Measurements from ENCODE around the gene TOP3B. TPM values are rescaled to one million over a fixed set of nuclear protein-coding genes. Genes with fewer than 3 reads are reported as not detected.

TOP3B gene
- total RNA-seq, 3 donors from 2014 or later, result 30.4 to 40.0 (median 38.3) TPM

- Histone ChIP-seq H3K36me3 (ENCODE audit: low read depth) (no peaks in the 10 kb centered on the region), H3K9me3 (no peaks in the 10 kb centered on the region), H3K4me1 (ENCODE audit: low read depth) (peaks cover 6% of the 10 kb centered on the region), H3K4me3 (no peak overlapping the region)
- peak in 2 of 3 donors; percentile 29 to 48 for DNase-seq
- ATAC-seq, result peak; percentile 57
- TF ChIP-seq, protein P1, sequence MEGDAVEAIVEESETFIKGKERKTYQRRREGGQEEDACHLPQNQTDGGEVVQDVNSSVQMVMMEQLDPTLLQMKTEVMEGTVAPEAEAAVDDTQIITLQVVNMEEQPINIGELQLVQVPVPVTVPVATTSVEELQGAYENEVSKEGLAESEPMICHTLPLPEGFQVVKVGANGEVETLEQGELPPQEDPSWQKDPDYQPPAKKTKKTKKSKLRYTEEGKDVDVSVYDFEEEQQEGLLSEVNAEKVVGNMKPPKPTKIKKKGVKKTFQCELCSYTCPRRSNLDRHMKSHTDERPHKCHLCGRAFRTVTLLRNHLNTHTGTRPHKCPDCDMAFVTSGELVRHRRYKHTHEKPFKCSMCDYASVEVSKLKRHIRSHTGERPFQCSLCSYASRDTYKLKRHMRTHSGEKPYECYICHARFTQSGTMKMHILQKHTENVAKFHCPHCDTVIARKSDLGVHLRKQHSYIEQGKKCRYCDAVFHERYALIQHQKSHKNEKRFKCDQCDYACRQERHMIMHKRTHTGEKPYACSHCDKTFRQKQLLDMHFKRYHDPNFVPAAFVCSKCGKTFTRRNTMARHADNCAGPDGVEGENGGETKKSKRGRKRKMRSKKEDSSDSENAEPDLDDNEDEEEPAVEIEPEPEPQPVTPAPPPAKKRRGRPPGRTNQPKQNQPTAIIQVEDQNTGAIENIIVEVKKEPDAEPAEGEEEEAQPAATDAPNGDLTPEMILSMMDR (IDR thresholded peaks at IDR 0.05), result no peak
- intact Hi-C loops (cut with DNase I, micrococcal nuclease), result no loop called here
These were observed 23.1 kb downstream of the TOP3B start for GRCh38 chr22:21959274-21960074.

GRCh38 chr22:21958360-21959273 is 24.0 kb downstream of the TOP3B start:
- TF ChIP-seq, protein P1 (IDR thresholded peaks at IDR 0.05), result no peak
- Histone ChIP-seq H3K9me3 (no peaks in the 10 kb centered on the region), H3K36me3 (ENCODE audit: low read depth) (no peaks in the 10 kb centered on the region), H3K4me3 (no peak overlapping the region), H3K4me1 (ENCODE audit: low read depth) (peaks cover 6% of the 10 kb centered on the region)
- ATAC-seq (no peak), DNase-seq (no peak)
- intact Hi-C loops (cut with DNase I, micrococcal nuclease), result no loop called here

DNA sequence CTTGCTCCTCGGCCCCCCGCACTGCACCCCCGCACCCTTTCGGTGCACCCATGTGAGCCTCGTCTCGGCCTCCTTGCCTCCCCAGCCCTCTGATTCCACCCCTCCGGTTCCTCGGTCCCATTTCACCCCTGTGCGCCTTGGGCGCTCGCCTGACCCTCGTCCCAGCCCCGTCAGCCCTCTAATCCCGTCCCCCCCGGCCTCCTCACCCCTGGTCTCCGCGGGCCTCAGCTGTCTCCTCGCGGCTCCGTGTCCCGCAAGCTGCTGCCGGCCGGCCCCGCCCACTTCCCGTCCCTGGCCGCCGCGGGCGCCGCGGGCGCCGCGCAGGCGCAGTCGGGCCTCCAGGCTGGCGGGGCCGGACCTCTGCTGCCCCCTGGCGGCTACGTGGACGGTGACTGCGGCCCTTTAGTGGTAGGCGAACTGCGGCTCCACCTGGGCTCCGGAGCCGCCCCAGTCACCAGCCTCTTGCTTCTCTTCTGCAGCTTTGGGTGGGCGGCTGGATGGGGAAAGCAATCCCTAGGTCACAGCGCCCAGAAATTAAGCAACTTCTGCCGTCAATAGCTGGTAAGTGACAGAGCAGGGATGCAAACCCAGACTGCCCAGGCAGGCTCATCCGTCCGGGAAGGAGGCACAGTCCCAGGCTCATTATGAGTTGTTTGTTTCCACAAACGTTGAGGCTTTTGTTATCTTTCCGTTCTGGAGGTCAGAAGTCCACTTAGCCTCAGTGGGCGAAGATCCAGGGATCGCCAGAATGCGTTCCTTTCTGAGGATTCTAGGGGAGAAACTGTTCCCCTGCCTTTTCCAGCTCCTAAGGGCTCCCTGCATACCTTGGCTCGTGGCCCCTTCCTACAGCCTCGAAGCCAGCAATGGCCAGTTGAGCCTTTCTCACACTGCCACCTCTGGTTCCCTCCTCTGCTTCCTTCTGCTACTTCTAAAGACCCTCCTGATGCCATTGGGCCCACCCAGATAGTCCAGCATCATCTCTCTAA is 29.7 kb downstream of the TOP3B start, which contains the start of gene PPM1F:
TSS of gene PPM1F (minus strand) at position 263 of the 986 bp plus-strand sequence. CDS start 6,800 bp downstream, outside the sequence.
- no peaks in the 10 kb centered on the region for H3K9me3 ChIP-seq
- ATAC-seq (peak; percentile 98), DNase-seq (peak; percentile 89 to 94 (median 91))
- TF ChIP-seq, protein P1 (IDR thresholded peaks at IDR 0.05), result peak; percentile 88
- peaks cover 8% of the 10 kb centered on the region for H3K4me1 ChIP-seq (ENCODE audit: low read depth)
- intact Hi-C loops (cut with DNase I, micrococcal nuclease), result loop anchor here in 1 of 2 donors (5.0 kb wide), 1 partner anchor 241 kb away; no protein-coding TSS in a partner anchor
- H3K36me3 ChIP-seq (ENCODE audit: low read depth), result no peaks in the 10 kb centered on the region
- peak within 1 kb of the TSS; percentile 19 for H3K4me3 ChIP-seq

DNA sequence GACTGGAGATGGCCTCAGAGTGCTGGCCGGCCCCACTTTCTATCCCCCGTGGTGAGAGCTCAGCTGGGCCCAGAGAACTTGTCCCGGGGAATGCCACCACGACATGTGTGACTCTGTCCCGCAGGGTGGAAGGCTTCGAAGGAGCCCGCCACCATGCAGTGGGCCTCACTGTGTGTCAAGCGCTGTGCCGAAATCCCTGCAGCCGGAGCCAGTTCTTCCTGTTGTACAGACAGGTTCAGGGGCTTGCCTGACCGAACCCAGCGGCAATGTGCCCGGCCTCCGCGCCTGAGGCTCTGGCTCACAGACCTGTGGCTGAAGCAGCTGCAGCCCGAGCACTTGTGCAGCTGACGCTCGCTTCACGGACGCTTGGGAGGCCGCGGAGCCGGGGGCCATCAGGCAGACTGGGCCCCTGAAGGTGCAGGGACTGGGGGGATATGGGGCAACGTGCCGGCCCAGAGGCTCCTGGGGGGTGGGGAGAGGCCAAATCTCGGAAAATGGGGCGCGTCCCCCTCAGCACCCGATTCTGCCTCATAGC is 30.6 kb downstream of the TOP3B start:
- Histone ChIP-seq H3K36me3 (ENCODE audit: low read depth) (no peaks in the 10 kb centered on the region), H3K4me3 (peak overlapping the region; percentile 19), H3K4me1 (ENCODE audit: low read depth) (peaks cover 8% of the 10 kb centered on the region), H3K9me3 (no peaks in the 10 kb centered on the region)
- TF ChIP-seq, protein P1 (IDR thresholded peaks at IDR 0.05), result no peak
- intact Hi-C loops (cut with DNase I, micrococcal nuclease), result loop anchor here in 1 of 2 donors (5.0 kb wide), 1 partner anchor 240 kb away; no protein-coding TSS in a partner anchor
- DNase-seq (peak; percentile 29 to 72 (median 63)), ATAC-seq (peak; percentile 58)
